Upper lobe of right lung (tissue), 1 donor: ENCODE measurements around the gene CCNY. TPM values are rescaled to one million over a fixed set of nuclear protein-coding genes. Genes with fewer than 3 reads are reported as not detected.

Experiments
- ATAC-seq: fragments of 200-7000 bp; cut with Tn5 transposase; one replicate; pipeline ENCODE4 v1.9.1; 2020; ENCODE audit warnings: mild to moderate bottlenecking, moderate library complexity
- DNase-seq: peaks from one replicate; pipeline ENCODE4 v3.0.0-alpha.2; 2020
- H3K27ac ChIP-seq: fragments of 200-600 bp; one replicate; pipeline ENCODE4 v1.8.0; 2022
- H3K27me3 ChIP-seq: fragments of 200-600 bp; one replicate; pipeline ENCODE4 v1.8.0; 2022; ENCODE audit warnings: mild to moderate bottlenecking
- H3K36me3 ChIP-seq: fragments of 200-600 bp; one replicate; pipeline ENCODE4 v1.8.0; 2022
- H3K4me1 ChIP-seq: fragments of 200-600 bp; one replicate; pipeline ENCODE4 v1.8.0; 2022
- H3K4me3 ChIP-seq: fragments of 200-600 bp; one replicate; pipeline ENCODE4 v1.8.0; 2022; ENCODE audit warnings: mild to moderate bottlenecking
- H3K9me3 ChIP-seq: fragments of 200-600 bp; one replicate; pipeline ENCODE4 v1.8.0; 2022
- intact Hi-C: fragments of 100-400 bp; cut with DNase I; formaldehyde crosslinking; loops from one replicate; pipeline ENCODE4 v1.11.0; 2022
- total RNA-seq: library from RNA; stranded (reverse); fragmentation: NEBNext Ultra II Directional; extraction: Animal tissue kit (Norgen Biotek cat#: 25700); gene quantifications from one replicate; pipeline ENCODE4 v1.2.1, GENCODE V29; 2021
- TF ChIP-seq, protein P1 (sequence below): fragments of 200-600 bp; IDR thresholded peaks from one replicate; pipeline ENCODE4 v1.8.0; 2022; ENCODE audit warnings: antibody characterized with exemption
- donor health status: DM: no; HTN: yes; CAD: no; lungs with severe emphysema.

CCNY gene
- total RNA-seq, 1 donor from 2014 or later, result 85.4 TPM

- H3K4me3 ChIP-seq, result no peak overlapping the region
- no peaks in the 10 kb centered on the region for H3K9me3 ChIP-seq
- ATAC-seq (no peak), DNase-seq (no peak)
- H3K27ac ChIP-seq, result no peak overlapping the region
- peaks cover 34% of the 10 kb centered on the region for H3K4me1 ChIP-seq
- TF ChIP-seq, protein P1, sequence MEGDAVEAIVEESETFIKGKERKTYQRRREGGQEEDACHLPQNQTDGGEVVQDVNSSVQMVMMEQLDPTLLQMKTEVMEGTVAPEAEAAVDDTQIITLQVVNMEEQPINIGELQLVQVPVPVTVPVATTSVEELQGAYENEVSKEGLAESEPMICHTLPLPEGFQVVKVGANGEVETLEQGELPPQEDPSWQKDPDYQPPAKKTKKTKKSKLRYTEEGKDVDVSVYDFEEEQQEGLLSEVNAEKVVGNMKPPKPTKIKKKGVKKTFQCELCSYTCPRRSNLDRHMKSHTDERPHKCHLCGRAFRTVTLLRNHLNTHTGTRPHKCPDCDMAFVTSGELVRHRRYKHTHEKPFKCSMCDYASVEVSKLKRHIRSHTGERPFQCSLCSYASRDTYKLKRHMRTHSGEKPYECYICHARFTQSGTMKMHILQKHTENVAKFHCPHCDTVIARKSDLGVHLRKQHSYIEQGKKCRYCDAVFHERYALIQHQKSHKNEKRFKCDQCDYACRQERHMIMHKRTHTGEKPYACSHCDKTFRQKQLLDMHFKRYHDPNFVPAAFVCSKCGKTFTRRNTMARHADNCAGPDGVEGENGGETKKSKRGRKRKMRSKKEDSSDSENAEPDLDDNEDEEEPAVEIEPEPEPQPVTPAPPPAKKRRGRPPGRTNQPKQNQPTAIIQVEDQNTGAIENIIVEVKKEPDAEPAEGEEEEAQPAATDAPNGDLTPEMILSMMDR, result no peak
- H3K36me3 ChIP-seq, result no peaks in the 10 kb centered on the region
- intact Hi-C loops, result no loop called here
- H3K27me3 ChIP-seq, result no peaks in the 10 kb centered on the region
Observed at GRCh38 chr10:35464825-35465456, 128.6 kb downstream of the CCNY start.

DNA sequence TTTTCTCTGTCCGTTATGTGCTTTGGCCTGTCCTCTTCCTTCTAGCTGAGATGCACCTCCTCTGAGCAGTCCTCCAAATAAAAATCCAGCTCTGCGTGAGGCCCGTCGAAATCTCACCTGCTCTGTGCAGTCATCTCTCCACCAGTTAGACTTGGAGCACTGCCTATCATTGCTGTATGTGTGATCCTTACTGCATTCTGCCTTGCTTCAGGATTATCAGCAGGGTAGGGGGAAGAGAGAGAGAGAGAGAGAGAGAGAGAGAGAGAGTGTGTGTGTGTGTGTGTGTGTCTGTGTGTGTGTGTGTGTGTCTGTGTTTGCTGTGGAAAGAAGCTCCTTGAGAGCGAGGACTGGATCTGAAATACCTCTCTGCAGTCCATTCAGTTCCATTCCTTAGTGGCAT, 129.4 kb downstream of the CCNY start:
- H3K36me3 ChIP-seq, result no peaks in the 10 kb centered on the region
- intact Hi-C loops, result no loop called here
- H3K27me3 ChIP-seq, result no peaks in the 10 kb centered on the region
- TF ChIP-seq, protein P1, result no peak
- no peaks in the 10 kb centered on the region for H3K9me3 ChIP-seq
- no peak for ATAC-seq
- H3K4me3 ChIP-seq, result no peak overlapping the region
- H3K4me1 ChIP-seq, result peaks cover 41% of the 10 kb centered on the region
- DNase-seq, result no peak
- no peak overlapping the region for H3K27ac ChIP-seq

GRCh38 chr10:35466170-35466569, 129.9 kb downstream of the CCNY start:
- DNase-seq (no peak), ATAC-seq (no peak)
- TF ChIP-seq, protein P1, result no peak
- H3K9me3 ChIP-seq, result no peaks in the 10 kb centered on the region
- no peak overlapping the region for H3K27ac ChIP-seq
- no peaks in the 10 kb centered on the region for H3K27me3 ChIP-seq
- H3K4me3 ChIP-seq, result no peak overlapping the region
- H3K4me1 ChIP-seq, result peaks cover 41% of the 10 kb centered on the region
- no peaks in the 10 kb centered on the region for H3K36me3 ChIP-seq
- intact Hi-C loops, result no loop called here

DNA sequence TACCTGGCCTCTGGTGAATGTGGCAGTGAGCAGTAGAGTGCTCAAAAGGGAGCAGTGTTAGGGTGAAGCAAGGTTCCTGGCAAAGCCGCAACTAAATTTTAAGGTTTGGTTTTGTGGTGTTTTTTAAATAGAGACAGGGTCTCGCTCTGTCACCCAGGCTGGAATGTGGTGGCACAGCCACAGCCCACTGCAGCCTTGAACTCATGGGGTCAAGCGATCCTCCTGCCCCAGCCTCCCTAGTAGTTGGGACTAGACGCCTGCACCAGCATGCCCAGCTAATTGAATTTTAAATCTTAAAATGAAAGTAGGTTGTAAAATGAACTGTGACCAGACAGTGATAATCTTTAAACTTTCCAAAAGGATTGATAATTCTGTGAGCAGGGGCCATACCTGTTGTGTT, 130.4 kb downstream of the CCNY start:
- ATAC-seq (no peak), DNase-seq (no peak)
- intact Hi-C loops, result no loop called here
- H3K4me3 ChIP-seq, result no peak overlapping the region
- no peak overlapping the region for H3K27ac ChIP-seq
- H3K4me1 ChIP-seq, result peaks cover 41% of the 10 kb centered on the region
- TF ChIP-seq, protein P1, result no peak
- H3K36me3 ChIP-seq, result no peaks in the 10 kb centered on the region
- no peaks in the 10 kb centered on the region for H3K27me3 ChIP-seq
- H3K9me3 ChIP-seq, result no peaks in the 10 kb centered on the region

- TF ChIP-seq, protein P1, result no peak
- no peak for ATAC-seq
Observed at GRCh38 chr10:35467186-35467585, 130.9 kb downstream of the CCNY start.

More at GRCh38 chr10:35467186-35467585, 130.9 kb downstream of the CCNY start:
- Histone ChIP-seq H3K4me1 (peaks cover 41% of the 10 kb centered on the region), H3K4me3 (no peak overlapping the region), H3K9me3 (no peaks in the 10 kb centered on the region), H3K36me3 (no peaks in the 10 kb centered on the region), H3K27ac (no peak overlapping the region), H3K27me3 (no peaks in the 10 kb centered on the region)
- intact Hi-C loops, result no loop called here
- DNase-seq, result no peak
